DMS79 treated with DMSO at 0.1 percent for 48 hours (cell line): ENCODE results near the gene ATXN7L1.

Experiments
- DNase-seq: peaks from one replicate; lab custom pipeline; 2025; lab: John Stamatoyannopoulos, UW

ATXN7L1 gene

DNA sequence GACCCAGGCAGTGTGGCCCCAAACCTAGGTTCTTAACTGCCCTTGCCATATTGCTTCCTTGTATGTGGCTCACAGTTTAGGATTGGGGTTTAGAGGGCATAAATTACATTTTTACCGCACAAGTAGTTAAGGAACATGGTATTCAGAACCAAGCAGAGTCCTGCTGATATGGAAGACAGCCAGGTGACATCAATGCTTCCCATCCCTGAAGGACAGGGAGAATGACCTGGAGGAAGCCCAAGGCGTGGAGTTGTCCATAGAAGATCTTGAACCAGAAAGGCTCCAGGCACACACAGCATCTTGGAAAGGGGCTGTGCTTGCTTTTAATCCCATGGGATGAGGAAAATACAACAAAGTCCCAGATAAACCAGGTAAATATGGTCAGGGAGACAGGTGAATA lies 48.3 kb downstream of the ATXN7L1 start:
- no peak for DNase-seq

DNA sequence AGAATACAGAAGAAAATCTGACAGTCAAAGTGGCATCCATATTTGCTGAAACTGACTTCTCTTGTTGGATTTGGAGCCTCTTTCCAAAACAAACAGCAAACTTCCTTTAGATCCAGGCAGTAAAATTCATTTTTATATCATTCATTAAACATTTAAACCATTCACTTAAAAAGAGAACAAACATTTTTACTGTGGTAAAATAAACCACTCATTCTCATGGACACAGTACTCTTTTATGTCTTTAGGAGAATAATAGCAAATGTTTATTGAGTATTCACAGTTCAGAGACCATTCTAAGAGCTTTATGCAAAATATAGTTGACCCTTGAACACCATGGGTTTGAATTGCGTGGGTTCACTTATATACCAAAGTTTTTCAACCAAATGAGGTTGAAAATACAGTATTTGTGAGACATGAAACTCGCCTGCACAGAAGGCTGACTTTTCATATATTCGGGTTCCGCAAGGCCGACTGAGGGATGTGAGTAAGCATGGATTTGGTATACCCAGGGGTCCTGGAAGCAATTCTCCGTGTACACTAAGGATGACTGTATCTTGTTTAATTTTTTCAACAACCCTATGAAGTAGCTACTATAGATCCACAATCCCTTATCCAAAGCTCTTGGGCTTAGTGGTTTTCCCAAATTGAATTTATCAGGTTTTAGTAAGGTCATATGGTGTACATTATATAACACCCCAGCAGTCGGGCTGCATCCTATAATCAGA lies 49.1 kb downstream of the ATXN7L1 start:
- DNase-seq: no peak

- DNase-seq: no peak
These were observed 50.3 kb downstream of the ATXN7L1 start for GRCh38 chr7:105826143-105826542.

DNA sequence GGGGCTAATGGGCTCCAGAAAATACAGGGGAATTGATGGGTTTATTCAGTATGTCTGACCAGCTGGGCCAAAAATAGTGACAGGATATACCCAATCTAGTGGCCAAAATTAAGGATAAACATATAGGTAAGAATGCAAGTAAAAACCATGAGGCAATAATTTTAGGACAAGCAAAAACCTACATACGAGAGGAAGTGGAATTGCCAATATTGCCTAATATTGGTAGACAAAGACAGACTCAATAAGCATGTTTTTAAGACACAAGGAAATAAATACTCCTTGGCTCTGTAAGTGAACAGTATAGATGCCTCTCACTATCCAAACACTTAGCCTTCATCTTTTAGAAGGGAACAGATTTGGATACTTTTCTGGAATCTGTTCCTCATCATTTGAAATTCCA lies 51.0 kb downstream of the ATXN7L1 start:
- no peak for DNase-seq

DNA sequence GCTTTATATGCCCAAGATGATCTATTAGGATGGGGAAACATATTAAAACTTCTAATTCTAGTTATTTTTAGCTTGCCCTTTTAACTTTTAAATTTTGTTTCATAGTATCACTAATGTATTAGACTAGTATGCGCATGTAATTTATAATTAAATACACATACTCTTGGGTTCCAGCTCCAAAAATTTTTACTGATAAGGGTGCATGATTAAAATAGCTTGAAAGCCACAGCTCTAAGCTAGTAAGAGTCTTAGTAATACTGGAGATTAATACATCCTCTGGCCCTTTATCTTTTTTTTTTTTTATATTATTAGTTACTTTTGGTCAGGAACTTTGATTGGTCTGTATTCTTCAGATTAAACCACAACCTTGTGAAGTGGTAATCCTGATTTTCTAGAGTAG lies 53.6 kb downstream of the ATXN7L1 start:
- DNase-seq: no peak

DNA sequence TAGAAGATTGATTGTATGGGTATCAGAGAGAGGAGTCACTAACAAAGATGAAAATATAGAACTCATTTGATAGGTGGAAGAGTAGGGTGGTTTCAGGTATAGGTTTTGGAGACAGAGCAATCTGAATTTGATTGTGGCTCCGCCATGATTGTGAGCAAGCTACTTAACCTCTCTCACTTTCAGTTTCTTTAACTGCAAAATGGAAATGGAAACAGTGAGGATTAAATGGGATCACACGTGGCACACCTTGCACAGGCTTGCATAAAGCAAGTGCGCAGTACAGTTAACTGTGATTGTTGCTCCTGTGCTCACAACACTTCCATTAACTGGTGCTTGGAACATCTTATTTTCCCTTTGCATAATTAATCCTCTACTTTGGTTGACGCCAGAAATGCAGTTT lies 54.9 kb downstream of the ATXN7L1 start:
- DNase-seq: no peak

- DNase-seq: no peak
These were observed 55.9 kb downstream of the ATXN7L1 start for GRCh38 chr7:105820363-105821066.

GRCh38 chr7:105819559-105819958 lies 56.8 kb downstream of the ATXN7L1 start:
- DNase-seq: no peak

- DNase-seq: no peak
These were observed 59.3 kb downstream of the ATXN7L1 start for GRCh38 chr7:105816954-105817615.

- DNase-seq: no peak
These were observed 60.0 kb downstream of the ATXN7L1 start for GRCh38 chr7:105816266-105816843.

GRCh38 chr7:105815576-105815975 lies 60.8 kb downstream of the ATXN7L1 start:
- DNase-seq: no peak

DNA sequence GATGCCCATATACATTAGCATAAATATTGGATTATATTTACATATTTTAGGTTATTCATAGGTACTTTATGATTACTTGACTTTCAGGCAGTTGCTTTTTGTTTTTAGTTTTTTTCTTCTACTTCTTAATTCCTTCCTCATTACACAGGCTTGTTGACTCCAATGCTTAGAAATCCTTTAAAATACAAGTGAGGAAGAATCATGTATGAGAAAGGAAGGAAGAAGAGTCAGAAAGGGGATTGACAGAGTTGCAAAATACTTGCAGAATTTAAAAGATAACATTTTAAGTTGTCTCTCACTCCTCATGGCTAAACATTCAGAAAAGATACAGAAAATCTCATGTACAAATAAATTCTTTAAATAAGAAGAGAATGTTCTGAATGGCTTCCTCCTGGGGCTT lies 61.9 kb downstream of the ATXN7L1 start:
- DNase-seq: no peak

GRCh38 chr7:105811189-105811847 lies 65.1 kb downstream of the ATXN7L1 start:
- DNase-seq: no peak

DNA sequence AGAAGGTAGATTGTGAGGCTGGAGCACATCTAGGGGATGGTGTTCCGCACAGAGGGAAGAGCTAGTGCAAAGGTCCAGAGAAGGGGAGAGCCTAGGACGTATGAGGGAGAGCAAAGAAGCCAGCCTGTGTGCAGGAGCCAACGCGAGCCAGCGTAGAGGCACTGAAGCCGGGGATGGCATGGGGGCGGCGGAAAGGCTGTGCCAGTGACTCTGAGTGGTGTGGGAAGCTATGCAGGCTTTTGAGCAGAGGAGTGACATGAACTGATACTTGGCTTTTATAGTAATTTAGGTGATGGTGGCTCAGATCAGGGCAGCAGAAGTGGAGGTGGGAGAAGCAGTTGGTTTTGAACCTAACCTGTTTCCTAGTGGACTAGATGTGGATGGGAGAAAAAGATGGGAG lies 65.8 kb downstream of the ATXN7L1 start:
- no peak for DNase-seq

- DNase-seq: no peak
These were observed 67.5 kb downstream of the ATXN7L1 start for GRCh38 chr7:105808703-105809590.

GRCh38 chr7:105808209-105808608 lies 68.2 kb downstream of the ATXN7L1 start:
- DNase-seq: peak; percentile 26

- DNase-seq: no peak
These were observed 69.0 kb downstream of the ATXN7L1 start for GRCh38 chr7:105807448-105807762.

DNA sequence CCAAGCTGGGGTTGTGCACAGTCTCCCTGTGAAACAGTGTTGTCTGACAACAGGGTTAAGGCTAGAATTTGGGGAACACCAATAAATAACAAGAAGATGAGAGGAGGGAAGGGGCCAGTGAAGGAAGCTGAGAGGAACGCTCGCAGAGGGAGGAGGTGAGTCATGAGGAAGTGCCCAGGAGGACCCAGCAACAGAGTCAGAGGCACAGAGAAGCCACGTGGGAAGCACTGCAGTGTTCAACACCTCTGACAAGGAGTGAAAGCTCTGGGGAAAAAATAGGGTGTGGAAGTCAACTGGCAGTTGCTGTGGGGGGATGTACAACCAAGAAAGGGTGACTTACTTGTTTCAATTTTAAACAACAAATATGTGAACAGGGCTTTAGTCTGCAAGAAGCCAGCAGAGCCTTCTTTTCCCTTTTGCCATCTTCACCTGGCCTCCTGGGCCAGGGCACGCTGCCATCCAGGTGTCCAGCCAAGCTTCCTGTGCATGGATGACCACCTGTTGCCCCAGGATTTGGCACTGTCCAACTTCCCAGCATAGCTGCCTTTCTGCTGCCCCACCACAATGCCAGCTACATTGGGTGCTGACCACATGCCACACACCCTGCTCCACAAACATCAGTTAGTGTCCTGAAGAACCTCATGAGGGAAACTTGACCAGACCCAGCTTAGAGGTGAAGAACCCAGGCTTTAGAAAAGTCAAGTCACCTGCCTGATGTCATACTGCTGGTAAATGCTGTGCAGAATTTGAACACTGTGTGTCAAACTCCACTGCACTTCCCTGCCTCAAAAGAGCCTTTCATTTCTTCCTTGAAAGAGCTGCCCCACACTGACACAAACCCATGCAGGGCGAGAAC lies 69.6 kb downstream of the ATXN7L1 start:
- no peak for DNase-seq

DNA sequence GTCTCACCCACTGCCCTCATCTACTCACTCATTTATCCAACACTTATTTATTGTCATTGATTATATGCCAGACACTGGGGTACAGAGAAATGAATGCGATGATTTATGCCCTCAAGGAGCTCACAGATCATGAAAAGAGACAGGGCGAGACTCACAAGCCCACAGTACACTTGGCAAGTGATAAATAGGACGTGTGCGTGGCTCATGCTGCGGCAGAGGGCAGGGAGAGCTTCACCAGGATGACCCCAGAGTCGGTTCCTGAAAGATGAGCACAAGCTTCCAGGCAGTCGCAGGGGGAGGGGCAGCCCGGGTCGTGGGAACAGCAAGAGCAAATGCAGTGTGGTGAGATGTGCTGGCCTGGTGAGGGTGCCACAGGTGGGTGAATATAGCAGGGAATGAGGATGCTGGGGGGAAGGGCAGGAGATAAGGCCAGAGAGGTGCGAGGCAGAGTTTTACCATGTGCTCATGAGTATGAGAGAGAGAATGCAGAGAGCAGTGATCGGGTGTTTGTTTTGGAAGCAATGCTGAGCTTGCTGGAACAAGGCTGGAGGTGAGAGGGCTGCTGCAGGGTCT lies 70.9 kb downstream of the ATXN7L1 start:
- no peak for DNase-seq

- DNase-seq: no peak
These were observed 73.0 kb downstream of the ATXN7L1 start for GRCh38 chr7:105803429-105803736.
